Measurements from ENCODE around the gene CALU. TPM values are rescaled to one million over a fixed set of nuclear protein-coding genes. Genes with fewer than 3 reads are reported as not detected.

Gene CALU
- total RNA-seq, 1 donor from 2014 or later = 169 TPM

DNA sequence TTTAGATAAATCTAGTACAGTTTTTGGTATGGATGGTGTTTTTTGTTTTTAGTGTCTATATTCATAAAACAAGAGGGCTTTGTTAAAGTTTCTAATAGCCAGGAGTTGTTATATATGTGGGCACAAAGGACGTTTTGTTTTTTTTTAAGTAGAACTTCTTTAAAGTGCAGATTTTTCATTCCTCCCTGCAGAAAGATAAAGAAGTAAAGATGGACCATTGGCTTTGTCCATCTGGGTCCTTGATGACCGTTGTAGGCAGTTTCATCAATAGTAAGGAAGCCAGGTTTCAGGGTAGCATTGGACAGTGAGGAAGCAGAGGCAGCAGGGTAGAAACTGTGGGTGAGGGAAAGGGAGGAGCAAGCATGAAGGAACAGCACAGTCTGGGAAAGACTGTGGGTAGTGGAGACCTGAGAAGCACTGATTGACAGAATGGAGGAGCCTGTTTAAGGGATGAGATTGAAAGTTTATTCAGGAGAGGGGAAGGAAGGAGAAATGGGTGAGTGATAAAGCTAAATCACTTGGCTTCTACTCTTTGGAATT, 5.3 kb downstream of the CALU start:
- DNase-seq (ENCODE audit: low spot score) = no peak

DNA sequence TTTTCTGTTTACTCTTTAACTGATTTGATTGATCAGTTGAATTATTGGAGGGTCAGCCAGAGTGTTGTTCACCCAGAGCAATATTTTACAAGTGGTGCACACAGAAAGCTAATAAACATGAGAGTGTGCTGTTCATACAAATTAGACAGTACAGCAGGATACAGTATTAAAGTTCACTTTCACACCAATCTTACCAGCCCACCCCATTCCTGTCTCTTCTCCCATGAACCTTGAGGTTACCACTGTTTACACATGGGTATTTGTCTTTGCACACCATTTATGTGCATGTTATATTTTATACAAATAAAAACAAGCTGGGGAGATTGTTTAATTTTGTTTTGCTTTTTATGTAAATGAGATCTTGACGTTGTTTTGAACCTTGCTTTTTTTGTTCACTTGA, 6.5 kb downstream of the CALU start:
- no peak for DNase-seq (ENCODE audit: low spot score)

DNA sequence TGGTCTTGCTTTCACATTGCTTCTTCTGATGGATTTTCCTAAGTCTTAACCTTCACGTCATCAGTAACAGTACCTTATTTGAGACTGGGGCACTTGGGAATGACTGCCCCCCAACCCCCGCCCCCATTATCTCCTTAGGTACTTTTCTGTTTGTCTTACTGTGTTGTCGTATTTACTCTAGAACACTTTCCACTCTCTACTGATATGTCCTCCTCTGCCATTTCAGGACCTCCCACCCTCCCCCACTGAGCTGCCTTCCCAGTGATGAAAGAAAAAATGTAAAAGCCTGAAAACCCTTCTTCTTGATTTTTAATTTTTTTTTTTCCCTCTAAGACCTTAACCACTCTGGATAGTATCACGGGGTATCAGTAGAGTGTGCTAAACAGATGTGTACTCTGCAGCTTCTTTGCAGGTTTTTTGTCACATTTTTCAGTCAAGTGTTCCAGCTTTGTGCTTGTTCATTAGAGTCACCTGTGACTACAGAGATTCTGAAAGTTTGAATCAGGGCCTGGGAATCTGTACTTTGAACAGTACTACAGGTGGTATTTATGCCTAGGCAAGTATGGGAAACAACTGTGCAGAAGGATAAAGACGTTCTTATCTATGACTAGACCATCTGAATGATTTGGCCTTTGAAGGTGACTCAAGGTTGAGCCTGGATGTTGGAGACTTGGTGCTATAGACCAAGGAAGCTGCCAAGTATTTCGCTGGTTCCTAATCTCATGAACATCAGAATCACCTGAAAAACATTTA, 8.3 kb downstream of the CALU start:
- no peak for DNase-seq (ENCODE audit: low spot score)

DNA sequence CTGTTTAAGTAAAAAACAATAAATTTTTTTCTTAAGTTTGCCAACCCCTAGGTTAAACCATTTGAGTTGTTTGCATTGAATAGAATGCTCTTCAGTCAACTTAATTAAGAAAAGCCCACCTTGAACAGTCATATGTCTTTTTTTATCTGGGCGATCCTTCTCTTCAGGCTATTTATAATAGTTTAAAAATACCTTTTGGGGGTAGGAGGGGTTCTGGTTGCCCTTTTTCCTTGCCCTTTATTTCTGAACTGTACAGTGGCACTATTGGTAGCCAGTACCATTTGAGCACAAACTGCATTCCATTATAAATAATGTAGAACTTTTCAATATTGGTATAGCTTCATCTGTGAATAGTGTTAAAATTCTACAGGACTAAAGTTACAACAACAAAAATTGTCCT, 13.1 kb downstream of the CALU start:
- DNase-seq (ENCODE audit: low spot score) = no peak

DNA sequence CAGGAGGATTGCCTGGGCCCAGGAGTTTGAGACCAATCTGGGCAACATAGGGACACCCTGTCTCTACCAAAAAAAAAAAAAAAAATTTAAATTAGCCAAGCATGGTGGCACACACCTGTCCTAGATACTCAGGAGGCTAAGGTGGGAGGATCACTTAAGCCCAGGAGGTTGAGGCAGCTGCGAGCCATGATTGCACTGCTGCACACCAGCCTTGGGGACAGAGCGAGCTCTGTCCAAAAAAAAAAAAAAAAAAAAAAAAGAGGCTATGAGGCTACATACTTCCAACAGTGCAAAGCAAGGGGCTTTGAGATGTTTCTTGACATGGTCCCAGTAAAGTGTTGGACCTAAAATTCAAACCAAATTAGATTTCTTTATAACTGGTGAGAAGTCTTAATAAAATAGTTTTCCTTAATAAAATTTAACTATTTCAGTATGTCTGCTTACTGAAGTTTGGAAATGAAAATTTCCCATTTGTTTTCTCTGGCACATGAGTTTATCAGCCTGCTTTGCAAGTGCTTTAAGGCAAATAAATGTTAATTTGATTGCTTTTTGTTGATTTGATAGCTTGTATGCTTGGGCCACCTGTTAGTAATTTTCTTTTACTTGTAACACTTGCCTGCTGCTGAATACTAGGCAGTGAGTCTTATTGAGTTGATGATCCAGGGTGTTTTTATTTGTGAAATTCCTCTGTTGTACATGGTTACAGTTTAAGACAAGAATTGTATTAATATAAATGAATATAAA, 16.1 kb downstream of the CALU start:
- DNase-seq (ENCODE audit: low spot score) = no peak

DNA sequence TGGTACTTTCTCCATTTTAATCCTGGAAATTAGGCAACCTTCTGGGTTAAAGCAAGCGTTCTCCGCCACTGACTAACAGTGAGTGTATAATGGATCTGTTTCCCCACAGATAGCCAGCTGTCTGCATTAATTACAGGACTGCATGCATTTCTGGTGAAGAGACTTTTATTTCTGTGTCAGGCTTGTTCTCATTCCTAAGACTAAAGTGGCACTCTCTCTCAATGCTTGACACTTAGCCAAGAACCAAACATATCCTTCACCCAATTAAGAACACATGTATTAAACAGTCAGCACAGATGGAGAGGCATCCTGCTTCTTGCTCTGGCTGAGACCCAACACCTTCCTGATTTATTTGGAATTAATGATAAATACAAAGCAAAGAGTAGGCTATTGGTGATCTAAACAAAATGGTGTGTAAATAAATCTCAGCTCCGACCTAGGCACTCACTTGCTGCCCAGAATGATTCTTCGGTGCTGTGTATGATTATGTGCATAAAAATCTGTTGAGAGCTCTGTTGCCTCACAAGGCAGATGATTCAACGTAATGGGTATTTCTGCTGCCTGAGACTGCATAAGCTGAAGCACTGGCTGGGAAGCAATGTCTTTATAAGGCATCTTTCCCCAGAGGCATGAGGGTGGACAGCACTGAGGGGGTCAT, 16.8 kb downstream of the CALU start:
- no peak for DNase-seq (ENCODE audit: low spot score)

DNA sequence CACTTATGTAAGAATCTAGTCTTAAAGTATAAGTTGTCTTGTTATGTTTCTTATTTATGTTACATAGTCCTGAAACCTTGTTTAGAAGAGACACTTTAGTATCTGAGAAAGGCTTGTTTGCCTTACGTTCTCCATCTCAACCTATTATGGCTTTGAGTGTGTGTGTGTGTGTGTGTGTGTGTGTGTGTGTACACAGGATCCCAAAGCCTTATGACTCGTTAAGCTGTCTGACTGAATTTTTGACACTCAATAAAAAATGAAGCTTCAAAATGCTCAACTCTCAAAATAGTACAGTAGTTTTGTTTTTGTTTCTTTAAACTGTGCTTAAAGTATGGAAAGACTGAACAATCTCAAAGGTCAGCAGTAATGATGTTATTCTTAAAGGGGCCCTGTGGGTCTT, 18.0 kb downstream of the CALU start:
- no peak for DNase-seq (ENCODE audit: low spot score)

DNA sequence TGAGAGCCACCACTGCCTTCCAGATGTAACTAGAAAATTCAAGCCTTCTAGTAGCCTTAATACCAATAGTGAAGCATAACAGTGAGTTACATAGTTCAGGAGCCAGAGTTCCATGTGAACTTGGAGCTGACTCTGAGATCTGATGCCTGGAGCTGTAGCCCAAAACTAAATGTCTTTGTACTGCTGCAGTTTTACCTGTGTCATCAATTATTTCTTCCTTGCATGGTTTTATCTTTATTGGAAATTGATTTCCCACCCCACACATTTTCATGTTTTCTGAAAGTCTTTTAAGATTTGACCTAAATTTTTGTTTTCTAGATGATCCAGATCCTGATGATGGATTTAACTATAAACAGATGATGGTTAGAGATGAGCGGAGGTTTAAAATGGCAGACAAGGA, 19.4 kb downstream of the CALU start:
- DNase-seq (ENCODE audit: low spot score) = no peak

DNA sequence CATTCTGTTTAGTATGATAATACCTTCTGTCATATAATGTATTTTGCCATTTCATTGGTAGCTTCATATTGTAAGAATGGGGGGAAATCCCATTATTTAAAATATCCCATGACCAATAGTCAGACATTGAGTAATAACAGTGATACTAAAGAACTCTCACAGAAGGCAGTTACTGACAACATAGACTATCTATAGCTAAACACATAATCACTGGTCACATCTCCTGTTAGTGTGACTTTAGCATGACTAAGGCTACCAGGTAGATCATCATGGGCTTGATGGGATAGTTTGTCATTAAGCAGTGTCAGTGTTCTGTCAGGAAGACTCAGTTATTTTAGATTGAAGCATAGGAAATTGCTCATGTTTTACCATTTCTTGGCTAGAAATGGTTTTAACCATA, 20.1 kb downstream of the CALU start:
- DNase-seq (ENCODE audit: low spot score) = no peak

DNA sequence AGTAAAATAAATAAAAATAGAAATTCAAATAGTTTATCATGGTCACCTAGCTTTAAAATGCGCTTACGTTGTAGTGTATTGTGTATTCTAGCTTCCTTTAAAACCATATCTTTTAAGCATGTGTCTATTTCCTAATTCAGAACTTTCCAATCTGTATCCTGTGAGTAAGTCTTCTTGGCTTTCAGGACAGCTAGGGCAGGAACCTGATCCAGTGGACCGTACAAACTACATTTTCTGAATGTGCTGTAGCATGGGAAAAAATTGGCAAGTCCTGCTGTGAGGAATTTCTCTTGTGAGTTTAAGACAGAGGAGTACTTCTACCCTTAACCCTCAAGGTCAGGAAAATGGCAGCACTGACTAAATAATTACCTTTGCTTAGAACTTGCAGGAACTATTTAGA, 24.4 kb downstream of the CALU start:
- no peak for DNase-seq (ENCODE audit: low spot score)

DNA sequence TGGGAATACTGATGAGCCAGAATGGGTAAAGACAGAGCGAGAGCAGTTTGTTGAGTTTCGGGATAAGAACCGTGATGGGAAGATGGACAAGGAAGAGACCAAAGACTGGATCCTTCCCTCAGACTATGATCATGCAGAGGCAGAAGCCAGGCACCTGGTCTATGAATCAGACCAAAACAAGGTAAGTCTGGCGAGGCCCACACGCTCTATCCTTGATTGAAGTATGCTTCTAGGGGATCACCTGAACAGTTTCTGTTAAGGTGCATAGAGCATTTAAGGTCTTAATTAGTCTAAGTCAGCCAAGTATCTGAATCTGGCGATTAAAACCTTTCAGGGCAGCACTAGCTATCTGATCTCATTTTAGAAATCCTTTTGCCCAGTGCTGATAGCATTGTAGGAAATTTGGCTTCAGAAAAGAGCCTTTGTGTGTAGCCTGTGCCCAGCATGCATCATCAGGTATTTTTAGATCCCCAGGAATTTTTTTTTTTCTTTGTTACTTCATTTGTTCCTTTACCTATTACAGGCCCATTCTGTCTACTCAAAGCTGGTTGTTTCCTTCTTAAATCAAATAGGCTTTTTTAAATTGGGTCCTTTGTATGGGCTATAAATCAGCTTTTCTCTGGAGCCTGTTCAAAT, 28.4 kb downstream of the CALU start:
- no peak for DNase-seq (ENCODE audit: low spot score)

DNA sequence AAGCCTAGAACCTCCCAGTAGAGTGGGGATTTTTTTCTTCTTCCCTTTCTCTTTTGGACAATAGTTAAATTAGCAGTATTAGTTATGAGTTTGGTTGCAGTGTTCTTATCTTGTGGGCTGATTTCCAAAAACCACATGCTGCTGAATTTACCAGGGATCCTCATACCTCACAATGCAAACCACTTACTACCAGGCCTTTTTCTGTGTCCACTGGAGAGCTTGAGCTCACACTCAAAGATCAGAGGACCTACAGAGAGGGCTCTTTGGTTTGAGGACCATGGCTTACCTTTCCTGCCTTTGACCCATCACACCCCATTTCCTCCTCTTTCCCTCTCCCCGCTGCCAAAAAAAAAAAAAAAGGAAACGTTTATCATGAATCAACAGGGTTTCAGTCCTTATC, 31.1 kb downstream of the CALU start:
- no peak for DNase-seq (ENCODE audit: low spot score)

DNA sequence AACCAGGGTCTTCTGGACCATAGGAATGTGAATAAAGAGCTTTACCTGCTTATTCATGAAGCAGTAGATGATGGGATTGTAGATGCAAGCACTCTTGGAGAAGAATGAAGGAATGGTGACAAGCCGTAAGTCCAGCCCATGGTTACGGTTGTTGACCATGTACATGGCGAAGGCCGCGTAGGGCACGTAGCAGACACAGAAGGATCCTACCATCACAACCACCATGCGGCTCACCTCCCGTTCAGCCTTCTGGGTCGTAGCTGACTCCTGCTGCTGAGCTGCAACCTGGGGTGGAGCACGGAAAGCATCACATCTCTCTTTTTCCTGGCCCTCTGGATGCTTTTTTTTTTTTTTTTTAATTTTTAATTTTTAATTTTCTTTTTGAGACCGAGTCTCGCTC, 34.4 kb downstream of the CALU start:
- DNase-seq (ENCODE audit: low spot score) = no peak

DNA sequence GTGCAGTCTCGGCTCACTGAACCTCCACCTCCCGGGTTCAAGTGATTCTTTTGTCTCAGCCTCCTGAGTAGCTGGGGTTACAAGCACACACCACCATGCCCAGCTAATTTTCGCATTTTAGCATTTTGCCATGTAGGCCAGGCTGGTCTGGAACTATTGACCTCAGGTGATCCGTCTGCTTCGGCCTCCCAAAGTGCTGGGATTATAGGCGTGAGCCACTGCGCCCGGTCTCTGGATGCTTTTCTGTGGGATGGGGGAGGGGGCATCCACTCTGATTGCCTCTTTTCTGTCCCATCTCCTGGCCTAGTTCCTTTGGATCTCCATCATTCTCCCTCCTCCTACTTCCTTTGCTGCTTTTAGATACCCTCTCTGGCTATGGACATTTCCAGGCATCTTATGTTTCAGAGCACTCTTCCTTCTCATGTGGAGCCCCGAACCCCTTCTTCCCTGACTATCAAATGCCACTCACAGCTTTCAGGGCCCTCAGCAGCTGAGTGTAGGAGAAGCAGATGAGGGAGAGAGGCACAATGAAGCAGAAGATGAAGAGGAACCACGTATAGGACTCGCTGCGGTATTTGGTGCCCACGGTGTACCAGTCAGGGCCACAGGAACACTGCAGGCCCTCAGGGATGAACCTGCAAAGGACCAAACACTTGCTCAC, 35.0 kb downstream of the CALU start:
- DNase-seq (ENCODE audit: low spot score) = no peak

DNA sequence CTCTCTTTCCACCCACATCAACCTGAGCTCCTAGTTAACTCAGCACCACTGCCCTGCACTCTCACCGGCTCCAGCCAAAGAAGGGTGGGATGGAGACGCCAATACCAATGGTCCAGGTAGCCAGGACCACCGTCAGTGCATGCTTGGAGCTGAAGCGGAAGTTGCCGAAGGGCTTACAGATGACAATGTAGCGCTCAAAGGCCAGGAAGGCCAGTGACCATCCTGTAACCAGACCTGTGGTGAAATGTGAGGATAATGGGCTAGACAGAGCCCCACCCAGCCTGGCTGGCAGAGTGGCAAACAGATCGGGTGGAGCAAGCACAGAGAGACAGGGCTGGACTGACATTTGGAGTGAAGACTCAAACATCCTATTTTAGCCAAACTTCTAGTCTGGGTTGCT, 35.8 kb downstream of the CALU start:
- DNase-seq (ENCODE audit: low spot score) = no peak

DNA sequence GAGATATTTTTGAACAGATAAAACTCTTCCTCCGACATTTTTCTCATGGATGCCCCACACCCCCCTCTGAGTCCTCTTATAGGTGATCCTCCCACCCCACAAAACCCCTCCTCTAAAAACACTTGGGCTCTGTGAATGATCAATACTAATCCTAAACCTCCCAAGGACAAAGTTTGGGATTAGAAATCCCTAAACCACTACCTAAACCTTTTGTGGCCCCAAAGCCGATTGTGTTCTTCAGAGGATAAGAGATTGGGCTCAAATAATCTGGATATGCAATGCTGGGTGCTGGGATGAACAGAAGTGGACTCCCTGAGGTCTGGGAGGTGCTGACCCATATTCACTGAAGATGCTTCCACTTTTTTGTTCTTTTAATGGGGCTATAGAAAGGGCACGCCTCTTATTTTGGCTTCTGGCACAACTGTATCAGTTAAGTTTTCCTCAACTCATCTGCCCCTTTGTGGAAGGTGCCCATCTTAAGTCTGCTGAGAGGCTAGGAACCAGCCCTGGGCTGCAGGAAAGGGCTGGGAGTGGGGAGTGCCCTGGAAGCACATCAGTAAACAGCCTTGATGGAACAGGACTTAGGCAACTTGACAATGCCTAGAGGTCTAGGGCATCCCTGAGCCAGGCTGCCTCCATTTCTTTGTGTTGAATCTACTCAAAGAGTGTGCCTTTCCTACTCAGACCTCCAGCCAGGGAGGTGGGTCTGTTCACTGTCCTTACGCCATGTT, 36.8 kb downstream of the CALU start, which contains the start of gene OPN1SW:
Gene OPN1SW (minus strand): TSS at position 51 of the 731 bp plus-strand sequence. CDS start 13 bp downstream, at position 38.
- DNase-seq (ENCODE audit: low spot score) = no peak

DNA sequence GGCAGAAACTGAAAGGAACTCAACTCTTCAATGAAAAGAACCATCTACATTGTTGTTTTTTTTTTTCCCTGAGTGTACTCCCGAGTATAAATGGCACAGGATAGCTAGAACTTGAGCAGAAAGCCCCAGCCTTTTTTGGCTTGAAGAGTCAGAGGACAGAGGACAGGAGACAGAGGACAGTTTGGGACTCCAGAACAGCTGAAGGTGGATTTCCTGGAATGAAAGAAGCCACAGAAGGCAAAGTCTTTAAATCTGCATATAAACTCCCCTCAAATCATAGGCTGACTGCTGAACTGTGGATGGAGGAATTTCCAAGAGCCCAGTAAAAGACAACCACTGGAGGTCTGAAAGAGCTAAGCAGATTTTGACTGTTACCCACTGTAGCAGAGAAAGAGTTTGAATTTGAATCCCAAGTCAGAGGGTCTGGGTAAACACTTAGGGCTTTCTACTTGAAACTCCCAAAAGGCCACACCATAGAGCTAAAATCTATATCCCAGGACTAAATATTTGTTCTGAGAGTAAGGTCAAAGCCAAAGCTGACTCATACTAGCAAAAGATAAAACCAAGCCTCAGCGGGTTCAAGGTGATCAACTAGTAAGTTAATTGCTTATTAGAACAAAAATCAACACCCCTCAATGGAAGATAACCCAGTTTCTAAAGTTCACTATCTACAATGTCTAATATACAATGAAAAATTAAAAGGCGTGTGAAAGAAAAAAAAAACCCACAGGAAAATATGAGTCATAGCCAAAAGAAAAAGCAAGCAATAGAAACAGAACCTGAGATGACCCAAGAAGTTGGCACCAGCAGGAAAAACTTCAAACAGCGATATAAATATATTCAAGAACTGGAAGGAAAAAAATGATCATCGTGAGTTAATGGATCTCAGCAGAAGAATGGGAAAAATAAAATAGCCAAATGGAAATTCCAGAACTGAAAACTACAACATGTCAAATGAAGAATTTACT, 38.3 kb downstream of the CALU start:
- DNase-seq (ENCODE audit: low spot score) = no peak

DNA sequence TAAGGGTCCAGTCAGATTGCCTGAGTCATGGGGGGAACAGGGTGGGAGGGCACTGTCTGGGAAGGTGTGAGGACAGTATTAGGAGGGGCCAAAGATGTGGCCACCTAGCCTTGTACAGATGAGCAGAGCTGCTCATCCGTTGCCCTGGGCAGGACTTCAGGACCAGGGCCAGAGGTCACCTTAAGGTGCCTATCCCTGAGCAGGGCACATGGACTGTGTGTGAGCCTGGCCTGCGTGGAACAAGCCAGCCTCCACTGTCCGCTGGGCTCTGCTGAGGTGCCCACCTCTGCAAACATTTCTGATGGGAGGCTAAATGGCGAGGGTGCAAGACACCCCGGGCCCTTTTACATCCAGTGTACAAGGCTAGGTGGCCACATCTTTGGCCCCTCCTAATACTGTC, 39.8 kb downstream of the CALU start:
- DNase-seq (ENCODE audit: low spot score) = no peak

DNA sequence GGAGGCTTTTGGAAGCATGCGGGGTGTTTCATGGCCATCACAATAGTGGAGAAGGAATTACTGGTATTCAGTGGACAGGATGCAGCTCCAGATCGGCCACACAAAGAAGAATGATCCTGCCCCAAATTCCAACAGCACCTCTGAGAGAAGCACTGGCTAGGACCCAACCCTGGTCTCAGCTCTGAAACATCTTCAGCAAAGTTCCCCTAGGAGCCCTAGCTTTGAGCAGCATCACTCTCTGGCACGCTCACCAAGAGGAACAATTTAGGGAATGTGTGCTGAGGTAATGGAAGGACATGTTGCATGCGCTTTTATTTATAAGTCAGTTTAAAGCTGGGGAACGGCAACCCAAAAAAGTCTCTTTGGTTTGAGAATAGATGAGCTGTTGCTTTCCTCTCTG, 42.0 kb downstream of the CALU start:
- no peak for DNase-seq (ENCODE audit: low spot score)
